HepG2 (cell line): Measurements from ENCODE around the gene CCDC88B. TPM values are rescaled to one million over a fixed set of nuclear protein-coding genes. Genes with fewer than 3 reads are reported as not detected.

Experiments
- FUBP1 ChIP-seq: sonication (generic); formaldehyde crosslinking; IDR thresholded peaks from 2 replicates; pipeline ENCODE4 v1.5.1; 2020; ENCODE audit warnings: missing genetic modification reagents, mild to moderate bottlenecking, borderline replicate concordance
- HNRNPLL ChIP-seq: fragments of 200-400 bp; formaldehyde crosslinking; IDR thresholded peaks from 2 replicates; pipeline ENCODE4 v1.6.1; 2017; ENCODE audit warnings: mild to moderate bottlenecking, low read depth, low read length; ENCODE audit not compliant: poor library complexity, severe bottlenecking
- HNRNPUL1 ChIP-seq: fragments of 200-400 bp; formaldehyde crosslinking; IDR thresholded peaks from 2 replicates; pipeline ENCODE4 v1.6.1; 2017; ENCODE audit warnings: low read depth, mild to moderate bottlenecking, low read length, moderate library complexity
- KDM4B ChIP-seq: sonication (generic); formaldehyde crosslinking; IDR thresholded peaks from 2 replicates; pipeline ENCODE4 v1.4.0; 2020; ENCODE audit warnings: missing genetic modification reagents
- MTERF4 ChIP-seq: sonication (generic); formaldehyde crosslinking; IDR thresholded peaks from 2 replicates; pipeline ENCODE4 v1.8.0; 2023; ENCODE audit warnings: mild to moderate bottlenecking, missing genetic modification reagents
- NFIC ChIP-seq: IDR thresholded peaks from 2 replicates; pipeline ENCODE4 v1.6.1; 2012; ENCODE audit warnings: mild to moderate bottlenecking, low read length, inconsistent platforms
- NFKB2 ChIP-seq: sonication (generic); formaldehyde crosslinking; IDR thresholded peaks from 2 replicates; pipeline ENCODE4 v1.4.0; 2020; ENCODE audit warnings: missing genetic modification reagents, borderline replicate concordance
- NR2F6 ChIP-seq, 2 experiments: IDR thresholded peaks; 2 replicates each; pipeline ENCODE4 v1.6.1; 2016; ENCODE audit warnings: antibody characterized with exemption in 1 of 2, mild to moderate bottlenecking in 1 of 2
- SAFB2 ChIP-seq: sonication (generic); formaldehyde crosslinking; IDR thresholded peaks from 2 replicates; pipeline ENCODE4 v1.5.1; 2020; ENCODE audit warnings: missing genetic modification reagents, low read depth, mild to moderate bottlenecking, borderline replicate concordance
- SP1 ChIP-seq, 2 experiments: fragments of 450-650 bp in 1 of 2; sonication (generic) in 1 of 2; formaldehyde crosslinking in 1 of 2; IDR thresholded peaks; 2 replicates each; pipeline versions ENCODE4 v1.4.0 to v1.6.1; 2016 to 2020; ENCODE audit warnings: missing genetic modification reagents in 1 of 2
- SRY ChIP-seq: sonication (generic); formaldehyde crosslinking; IDR thresholded peaks from 2 replicates; pipeline ENCODE4 v1.8.0; 2022; ENCODE audit warnings: mild to moderate bottlenecking, missing genetic modification reagents
- ZBTB2 ChIP-seq: sonication (generic); formaldehyde crosslinking; IDR thresholded peaks from 2 replicates; pipeline ENCODE4 v1.8.0; 2022; ENCODE audit warnings: low read depth, missing genetic modification reagents
- ZBTB25 ChIP-seq: IDR thresholded peaks from 2 replicates; pipeline ENCODE4 v1.6.1; 2018; ENCODE audit warnings: missing genetic modification reagents
- ZFY ChIP-seq: sonication (generic); formaldehyde crosslinking; IDR thresholded peaks from 2 replicates; pipeline ENCODE4 v1.4.0; 2020; ENCODE audit warnings: missing genetic modification reagents
- ZFYVE20 ChIP-seq: sonication (generic); formaldehyde crosslinking; IDR thresholded peaks from 2 replicates; pipeline ENCODE4 v1.8.0; 2023; ENCODE audit warnings: low read depth, mild to moderate bottlenecking, moderate library complexity, missing genetic modification reagents, borderline replicate concordance
- ZNF264 ChIP-seq: sonication (generic); formaldehyde crosslinking; IDR thresholded peaks from 2 replicates; pipeline ENCODE4 v1.4.0; 2020; ENCODE audit warnings: missing genetic modification reagents
- ZNF451 ChIP-seq: sonication (generic); formaldehyde crosslinking; IDR thresholded peaks from 2 replicates; pipeline ENCODE4 v1.5.0; 2020; ENCODE audit warnings: mild to moderate bottlenecking, missing genetic modification reagents
- ZNF510 ChIP-seq: sonication (generic); formaldehyde crosslinking; IDR thresholded peaks from 2 replicates; pipeline ENCODE4 v1.4.0; 2020; ENCODE audit warnings: low read depth, mild to moderate bottlenecking, missing genetic modification reagents
- ZNF597 ChIP-seq: sonication (generic); formaldehyde crosslinking; IDR thresholded peaks from 2 replicates; pipeline ENCODE4 v1.5.0; 2020; ENCODE audit warnings: missing genetic modification reagents
- ZNF619 ChIP-seq: sonication (generic); formaldehyde crosslinking; IDR thresholded peaks from 2 replicates; pipeline ENCODE4 v1.4.0; 2020; ENCODE audit warnings: mild to moderate bottlenecking, missing genetic modification reagents
- polyA plus RNA-seq, 8 experiments: library from polyadenylated mRNA; depleted of rRNA in 3 of 8; stranded (reverse) in 7 of 8; unstranded in 1 of 8; fragments of >200 nt; fragmentation: Illumina TruSeq in 4 of 8; extraction: Trizol in 4 of 8; gene quantifications; 2 replicates each; pipeline versions ENCODE4 v1.2.1 to v1.2.3, GENCODE V29; 2011 to 2016; ENCODE audit warnings: low read depth in 4 of 8, missing spikeins in 1 of 8, mixed read lengths in 1 of 8; ENCODE audit not compliant: insufficient read depth in 1 of 8
- total RNA-seq, 5 experiments: library from RNA; depleted of rRNA; stranded (reverse); fragments of >200 nt; fragmentation: Illumina TruSeq; extraction: Trizol; gene quantifications; 2 replicates each; pipeline ENCODE4 v1.2.3, GENCODE V29; 2016; ENCODE audit warnings: low read depth in 1 of 5

CCDC88B gene
- total and polyA plus RNA-seq, 2 of the 13 experiments (the other 11 are each of a cell fraction or from before 2014, with no cell fraction given) = 3.6 to 4.8 TPM

- no peak for TF ChIP-seq ZBTB2
- no peak for TF ChIP-seq ZNF451 (CRISPR knock-in tag)
- no peak for TF ChIP-seq ZBTB25 (CRISPR knock-in tag)
- TF ChIP-seq FUBP1 = no peak
- TF ChIP-seq ZNF597 (CRISPR knock-in tag) = no peak
- TF ChIP-seq MTERF4 = no peak
- no peak for TF ChIP-seq ZNF264 (CRISPR knock-in tag)
- no peak for TF ChIP-seq SP1 (IDR thresholded peaks at IDR 0.05)
- no peak for TF ChIP-seq SP1 (CRISPR knock-in tag; IDR thresholded peaks at IDR 0.05)
- no peak for TF ChIP-seq ZFY (CRISPR knock-in tag)
- TF ChIP-seq NFIC = no peak
- TF ChIP-seq ZFYVE20 = no peak
- TF ChIP-seq HNRNPUL1 = no peak
- TF ChIP-seq ZNF510 (CRISPR knock-in tag) = no peak
- no peak for TF ChIP-seq KDM4B (CRISPR knock-in tag)
- no peak for TF ChIP-seq HNRNPLL
- 0 out of 2 replicates have a peak, but pooled peaks have one; percentile 71 for TF ChIP-seq ZNF619 (CRISPR knock-in tag)
- TF ChIP-seq SRY = no peak
- TF ChIP-seq SAFB2 (CRISPR knock-in tag) = no peak
- TF ChIP-seq NFKB2 = no peak
- no peak for TF ChIP-seq NR2F6 (IDR thresholded peaks at IDR 0.05)
- TF ChIP-seq NR2F6 (CRISPR knock-in tag; IDR thresholded peaks at IDR 0.05) = peak; percentile 18; the same call in 1 of the 2 replicates
Measured at GRCh38 chr11:64331569-64332371, 8.2 kb upstream of the CCDC88B start (continued).
